T-helper 2 cell treated with Interferon-gamma antibody and Interleukin-4, amounts not matched to agents 5 μg/mL and 100 μg/mL, for 36 hours (primary cell): Measurements from ENCODE around the gene FBXO8.
A peak's percentile ranks its signal among the peaks of the same experiment; 100 is the strongest.

Experiments used
- DNase-seq: peaks from one replicate; pipeline ENCODE4 v3.0.0; 2021; ENCODE audit warnings: low spot score
- H3K27ac Mint-ChIP-seq: one replicate; pipeline ENCODE4 v1.8.0; 2021; ENCODE audit warnings: mild to moderate bottlenecking, mixed read lengths
- H3K27me3 Mint-ChIP-seq: one replicate; pipeline ENCODE4 v1.8.0; 2021; ENCODE audit warnings: low read depth, mixed read lengths
- H3K36me3 Mint-ChIP-seq: one replicate; pipeline ENCODE4 v1.8.0; 2021; ENCODE audit warnings: low read depth, mixed read lengths
- H3K4me1 Mint-ChIP-seq: one replicate; pipeline ENCODE4 v1.8.0; 2021; ENCODE audit warnings: low read depth, mixed read lengths
- H3K4me3 Mint-ChIP-seq: one replicate; pipeline ENCODE4 v1.8.0; 2022; ENCODE audit warnings: mild to moderate bottlenecking, moderate library complexity, mixed read lengths
- H3K9me3 Mint-ChIP-seq: one replicate; pipeline ENCODE4 v1.8.0; 2021; ENCODE audit warnings: mixed read lengths

Gene FBXO8

DNA sequence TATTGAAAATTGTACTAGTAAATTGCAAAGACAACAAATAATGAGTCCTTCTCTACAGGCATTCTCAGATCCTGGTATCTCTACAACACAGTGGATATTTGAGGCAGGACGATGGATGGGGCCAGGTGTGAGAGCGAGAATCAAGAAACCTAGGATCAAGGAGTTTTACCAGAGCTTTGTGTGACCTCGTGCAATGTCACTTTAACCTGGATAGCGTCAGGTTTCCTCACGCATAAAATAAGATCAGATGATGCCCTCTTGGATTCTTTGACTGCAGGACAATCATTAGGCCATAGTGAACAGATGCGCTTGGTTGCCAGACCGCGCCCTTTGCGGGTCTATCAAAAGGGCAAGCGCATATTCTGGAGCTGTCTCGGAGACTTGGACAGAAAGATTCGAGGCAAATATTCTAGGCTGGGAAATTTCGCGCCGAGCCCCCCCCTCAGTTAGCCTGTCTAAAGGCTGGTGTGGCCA is 66.6 kb downstream of the FBXO8 start:
- Mint-ChIP-seq H3K4me1 (peaks cover 23% of the 10 kb centered on the region), H3K27me3 (peaks cover 88% of the 10 kb centered on the region), H3K4me3 (no peak overlapping the region), H3K27ac (no peak overlapping the region), H3K9me3 (no peaks in the 10 kb centered on the region), H3K36me3 (no peaks in the 10 kb centered on the region)
- no peak for DNase-seq

DNA sequence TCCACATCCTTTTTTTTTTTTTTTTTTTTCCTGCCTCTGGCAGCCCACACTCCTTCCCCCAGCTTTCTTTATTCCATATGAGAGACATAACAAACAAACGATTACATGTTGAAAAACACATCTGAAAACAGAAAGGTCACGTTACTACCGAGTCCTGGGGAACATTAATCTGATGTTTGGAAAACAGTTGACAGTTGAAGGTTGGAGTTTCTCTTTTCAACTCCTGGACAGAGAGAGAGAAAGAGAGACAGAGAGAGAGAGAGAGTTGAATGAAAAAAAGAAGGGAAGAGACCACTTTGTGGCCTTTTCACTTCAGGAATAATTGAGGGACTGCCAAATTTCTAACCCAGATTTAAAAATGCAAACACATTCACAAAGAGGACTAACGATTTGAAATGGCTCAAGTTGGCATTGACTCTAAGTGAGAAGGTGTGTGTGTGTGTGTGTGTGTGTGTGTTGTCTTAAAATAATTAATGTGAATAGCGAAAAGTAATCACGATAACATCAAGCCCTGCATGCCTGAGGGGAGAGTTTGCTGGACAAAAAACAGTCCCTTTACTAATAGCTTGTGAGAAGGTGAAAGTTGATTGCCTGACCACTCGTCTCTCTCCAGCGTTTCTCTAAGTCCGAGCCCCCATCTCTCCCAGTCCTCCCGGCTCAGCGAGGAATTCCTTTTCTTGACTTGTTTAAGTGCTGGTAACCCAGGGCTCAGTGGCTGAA is 67.3 kb downstream of the FBXO8 start:
- no peaks in the 10 kb centered on the region for H3K36me3 Mint-ChIP-seq
- H3K27ac Mint-ChIP-seq, result no peak overlapping the region
- no peak for DNase-seq
- H3K9me3 Mint-ChIP-seq, result no peaks in the 10 kb centered on the region
- peaks cover 28% of the 10 kb centered on the region for H3K4me1 Mint-ChIP-seq
- no peak overlapping the region for H3K4me3 Mint-ChIP-seq
- peaks cover 90% of the 10 kb centered on the region for H3K27me3 Mint-ChIP-seq

DNA sequence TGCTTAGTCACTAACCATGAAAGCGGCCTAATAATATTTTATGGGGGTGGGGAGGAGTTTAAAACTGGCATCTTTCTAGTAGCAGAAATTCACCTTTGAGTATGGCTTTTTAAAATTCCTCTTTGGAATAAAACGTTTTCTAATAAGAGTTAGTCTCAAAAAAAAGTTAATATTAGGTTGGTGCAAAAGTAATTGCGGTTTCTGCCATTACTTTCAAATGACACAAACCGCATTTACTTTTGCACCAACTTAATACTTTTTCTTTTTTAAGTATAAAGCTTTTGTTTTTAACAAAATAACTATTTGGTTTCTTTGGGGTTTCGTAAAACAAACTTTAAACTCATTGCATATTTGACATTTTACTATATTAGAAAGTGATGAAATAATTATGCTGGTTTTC is 68.4 kb downstream of the FBXO8 start:
- Mint-ChIP-seq H3K4me1 (peaks cover 28% of the 10 kb centered on the region), H3K9me3 (no peaks in the 10 kb centered on the region), H3K4me3 (no peak overlapping the region), H3K27ac (no peak overlapping the region), H3K36me3 (no peaks in the 10 kb centered on the region), H3K27me3 (peaks cover 96% of the 10 kb centered on the region)
- no peak for DNase-seq

DNA sequence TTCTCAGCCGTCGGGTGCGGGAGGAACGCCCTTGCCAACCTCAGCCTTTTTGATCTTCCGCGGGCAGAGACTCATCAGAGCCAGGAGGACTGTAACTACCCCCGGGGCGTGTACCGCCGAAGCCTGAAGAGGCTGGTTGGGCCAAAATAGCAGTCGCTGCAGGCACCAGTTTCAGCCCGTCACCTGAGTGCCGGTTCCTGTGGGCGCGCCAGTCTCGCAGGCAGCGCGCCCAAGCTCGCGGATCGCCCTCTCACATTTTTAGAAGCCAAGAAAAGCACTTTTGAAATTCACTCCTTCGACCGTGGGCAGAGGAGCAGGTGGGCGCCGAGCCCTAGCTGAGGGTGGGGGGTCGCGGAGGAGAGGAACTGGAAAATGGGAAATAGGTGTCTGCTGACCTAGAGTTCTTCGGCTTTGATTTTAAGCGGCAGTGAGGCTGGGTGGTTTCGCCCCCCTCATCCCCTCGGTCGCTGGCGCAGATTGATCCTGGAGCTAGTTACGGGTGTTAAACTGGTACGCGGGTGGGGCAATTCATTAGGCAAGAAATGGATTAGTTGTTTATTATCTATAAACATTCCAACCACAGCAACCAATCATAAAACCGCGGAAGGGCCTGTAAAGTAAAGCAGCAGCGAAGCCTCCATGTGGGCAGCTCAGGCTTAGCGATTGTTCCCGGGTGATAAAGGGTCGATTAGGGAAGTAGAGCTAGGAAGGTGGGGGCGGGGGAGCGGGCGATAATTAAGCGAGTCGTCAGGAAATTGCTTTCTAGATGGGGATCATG is 69.2 kb downstream of the FBXO8 start:
- Mint-ChIP-seq H3K4me1 (peaks cover 28% of the 10 kb centered on the region), H3K27ac (no peak overlapping the region), H3K4me3 (peak overlapping the region; percentile 3), H3K36me3 (no peaks in the 10 kb centered on the region), H3K9me3 (no peaks in the 10 kb centered on the region), H3K27me3 (peaks cover 96% of the 10 kb centered on the region)
- DNase-seq, result no peak

DNA sequence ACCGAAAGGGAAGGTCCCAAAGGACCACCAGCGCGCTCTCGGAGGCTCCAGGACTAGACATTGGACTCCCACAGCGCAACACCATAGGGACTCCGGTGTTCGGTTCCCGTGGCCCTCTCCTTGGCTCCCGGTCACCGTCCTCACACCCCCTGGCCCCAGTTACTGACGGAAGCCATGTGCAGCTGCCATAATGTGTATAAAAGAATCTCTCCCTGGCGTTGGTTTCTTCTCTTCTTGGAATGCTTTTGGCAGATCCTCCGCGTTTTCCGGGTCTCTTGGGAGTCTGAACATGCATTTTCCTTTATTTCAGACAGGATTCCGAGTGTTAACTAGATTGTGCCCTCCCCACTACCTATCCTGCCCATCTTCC is 69.8 kb downstream of the FBXO8 start:
- Mint-ChIP-seq H3K4me1 (peaks cover 28% of the 10 kb centered on the region), H3K36me3 (no peaks in the 10 kb centered on the region), H3K27ac (no peak overlapping the region), H3K9me3 (no peaks in the 10 kb centered on the region), H3K4me3 (peak overlapping the region; percentile 3), H3K27me3 (peaks cover 96% of the 10 kb centered on the region)
- DNase-seq, result no peak

DNA sequence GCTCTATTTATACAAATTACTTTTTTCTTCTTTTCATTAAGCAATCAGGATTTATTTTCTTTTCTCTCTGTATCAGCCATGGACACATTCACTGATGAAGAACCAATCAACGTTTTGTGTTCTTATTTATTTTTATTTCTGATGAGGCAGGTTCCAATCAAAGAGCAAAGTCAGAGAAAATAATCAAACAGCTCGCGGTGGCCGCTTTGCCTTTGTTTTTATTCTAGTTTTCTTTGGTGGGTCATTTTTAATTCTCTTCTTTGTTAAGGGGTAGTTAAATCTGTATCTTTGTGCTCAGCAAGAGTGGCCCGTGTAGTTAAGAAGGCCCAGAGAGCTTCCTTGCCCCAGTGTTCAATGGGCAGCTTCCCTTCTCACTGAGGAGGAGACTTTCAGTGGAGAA is 71.4 kb downstream of the FBXO8 start:
- Mint-ChIP-seq H3K27ac (no peak overlapping the region), H3K36me3 (no peaks in the 10 kb centered on the region), H3K9me3 (no peaks in the 10 kb centered on the region), H3K27me3 (peaks cover 89% of the 10 kb centered on the region), H3K4me1 (peaks cover 17% of the 10 kb centered on the region), H3K4me3 (peak overlapping the region; percentile 27)
- DNase-seq, result no peak

DNA sequence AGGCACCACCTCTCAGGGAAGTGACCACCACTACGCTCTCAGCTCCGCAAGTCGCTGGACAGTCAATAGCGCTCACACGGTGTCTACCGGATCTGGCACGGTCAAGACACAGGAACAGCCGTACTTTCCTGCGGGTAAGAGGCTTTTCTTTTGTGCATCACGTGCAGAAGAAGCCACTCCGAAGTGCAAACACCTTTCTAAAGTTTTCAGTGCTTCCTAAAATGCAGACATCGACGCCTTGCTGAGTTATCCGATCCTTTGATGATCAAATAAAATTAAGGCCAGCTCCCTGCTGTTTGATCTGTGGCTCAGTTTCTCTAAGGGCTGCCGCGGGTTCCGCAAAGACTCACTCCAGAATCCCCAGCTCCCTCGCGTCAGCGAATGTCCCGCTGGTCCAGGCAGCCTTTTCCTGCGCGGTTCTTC is 71.8 kb downstream of the FBXO8 start:
- Mint-ChIP-seq H3K4me1 (peaks cover 16% of the 10 kb centered on the region), H3K4me3 (peak overlapping the region; percentile 27), H3K27ac (no peak overlapping the region), H3K9me3 (no peaks in the 10 kb centered on the region), H3K27me3 (peaks cover 84% of the 10 kb centered on the region), H3K36me3 (no peaks in the 10 kb centered on the region)
- no peak for DNase-seq

DNA sequence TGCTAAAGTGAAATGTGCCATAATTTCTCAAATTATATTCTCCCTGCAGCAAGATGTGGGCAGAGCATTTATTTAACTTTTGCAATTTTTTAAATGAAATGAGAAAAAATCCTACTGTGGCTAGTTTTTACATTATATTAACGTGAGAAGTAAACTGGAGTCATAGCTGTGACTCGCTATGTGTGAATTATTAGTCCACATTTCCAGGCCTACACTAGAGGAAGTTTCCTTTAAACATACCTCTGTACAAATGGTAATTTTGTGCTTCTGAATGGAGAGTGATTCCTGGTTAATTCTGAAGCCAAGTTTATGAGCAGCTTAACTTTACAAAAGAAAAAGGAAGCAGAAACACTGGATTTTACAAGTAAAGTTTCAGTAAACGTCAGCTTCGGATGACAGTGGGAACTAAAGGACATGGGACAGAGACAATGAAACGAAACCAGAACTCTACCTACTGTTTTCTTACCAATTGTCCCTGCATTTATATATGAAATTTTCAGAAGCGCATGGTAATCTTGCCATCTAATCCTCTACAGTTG is 72.4 kb downstream of the FBXO8 start:
- Mint-ChIP-seq H3K27me3 (peaks cover 82% of the 10 kb centered on the region), H3K36me3 (no peaks in the 10 kb centered on the region), H3K4me1 (peaks cover 13% of the 10 kb centered on the region), H3K27ac (no peak overlapping the region), H3K4me3 (no peak overlapping the region), H3K9me3 (no peaks in the 10 kb centered on the region)
- DNase-seq, result no peak

DNA sequence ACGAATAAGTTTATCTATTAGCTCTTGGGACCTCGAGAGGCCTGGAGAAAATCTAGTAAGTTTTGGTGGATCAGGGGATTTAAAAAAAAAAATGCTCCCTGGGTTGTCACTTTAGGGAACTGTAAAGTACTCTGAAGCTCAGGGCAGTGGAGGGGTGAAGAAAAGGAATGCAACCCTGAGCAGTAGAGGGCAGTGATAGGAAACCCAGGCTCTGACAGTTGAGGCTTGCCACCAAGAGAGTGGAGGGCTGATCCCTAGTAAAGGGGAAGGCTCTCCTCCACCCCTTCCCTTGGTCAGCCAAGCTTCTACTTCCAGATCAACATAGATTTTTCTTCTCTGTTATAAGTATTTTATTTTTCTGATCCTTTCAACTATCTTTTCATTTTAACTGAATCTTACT is 73.1 kb downstream of the FBXO8 start:
- Mint-ChIP-seq H3K36me3 (no peaks in the 10 kb centered on the region), H3K4me1 (peaks cover 13% of the 10 kb centered on the region), H3K27me3 (peaks cover 76% of the 10 kb centered on the region), H3K4me3 (no peak overlapping the region), H3K9me3 (no peaks in the 10 kb centered on the region), H3K27ac (no peak overlapping the region)
- no peak for DNase-seq

DNA sequence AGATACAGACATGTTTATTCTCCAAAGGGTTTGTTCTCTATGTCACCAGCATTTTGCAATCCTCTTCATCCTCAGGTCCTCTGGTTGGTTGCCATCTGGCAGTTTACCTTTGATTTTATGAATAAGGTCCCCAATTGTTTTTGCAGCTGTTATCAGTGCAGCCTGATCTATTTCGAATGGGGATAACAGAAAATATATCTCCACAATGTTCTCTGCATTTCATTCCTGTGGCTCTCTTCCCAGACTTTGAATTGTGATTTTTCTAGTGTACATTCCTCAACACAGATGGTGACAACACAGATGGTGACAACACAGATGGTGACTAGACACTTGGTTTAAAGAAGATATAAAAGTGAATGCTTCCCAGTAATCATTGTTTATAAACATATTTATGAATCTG is 74.1 kb downstream of the FBXO8 start:
- H3K9me3 Mint-ChIP-seq, result no peaks in the 10 kb centered on the region
- peaks cover 68% of the 10 kb centered on the region for H3K27me3 Mint-ChIP-seq
- H3K27ac Mint-ChIP-seq, result no peak overlapping the region
- no peak overlapping the region for H3K4me3 Mint-ChIP-seq
- no peaks in the 10 kb centered on the region for H3K36me3 Mint-ChIP-seq
- H3K4me1 Mint-ChIP-seq, result peaks cover 13% of the 10 kb centered on the region
- DNase-seq, result no peak

DNA sequence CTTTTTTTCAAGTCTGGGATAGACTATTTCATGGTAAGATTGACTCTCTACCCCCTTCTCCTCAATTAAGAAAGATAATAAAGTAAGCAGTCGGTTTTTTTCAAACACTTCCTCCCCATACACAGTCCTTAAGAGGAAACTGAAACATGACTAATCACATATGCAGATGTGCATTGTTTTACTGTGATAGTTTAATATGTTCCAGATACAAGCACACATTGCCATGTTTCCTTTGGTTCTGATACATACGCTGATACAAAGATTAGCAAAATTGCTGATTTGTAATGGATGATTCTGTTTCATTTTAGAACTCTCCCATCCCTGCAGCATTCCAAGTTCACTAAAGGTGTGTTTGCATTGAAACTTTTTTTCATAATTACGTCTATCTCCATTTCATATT is 76.1 kb downstream of the FBXO8 start:
- H3K27ac Mint-ChIP-seq, result no peak overlapping the region
- DNase-seq, result no peak
- no peaks in the 10 kb centered on the region for H3K9me3 Mint-ChIP-seq
- peaks cover 7% of the 10 kb centered on the region for H3K4me1 Mint-ChIP-seq
- H3K27me3 Mint-ChIP-seq, result peaks cover 48% of the 10 kb centered on the region
- no peaks in the 10 kb centered on the region for H3K36me3 Mint-ChIP-seq
- no peak overlapping the region for H3K4me3 Mint-ChIP-seq

DNA sequence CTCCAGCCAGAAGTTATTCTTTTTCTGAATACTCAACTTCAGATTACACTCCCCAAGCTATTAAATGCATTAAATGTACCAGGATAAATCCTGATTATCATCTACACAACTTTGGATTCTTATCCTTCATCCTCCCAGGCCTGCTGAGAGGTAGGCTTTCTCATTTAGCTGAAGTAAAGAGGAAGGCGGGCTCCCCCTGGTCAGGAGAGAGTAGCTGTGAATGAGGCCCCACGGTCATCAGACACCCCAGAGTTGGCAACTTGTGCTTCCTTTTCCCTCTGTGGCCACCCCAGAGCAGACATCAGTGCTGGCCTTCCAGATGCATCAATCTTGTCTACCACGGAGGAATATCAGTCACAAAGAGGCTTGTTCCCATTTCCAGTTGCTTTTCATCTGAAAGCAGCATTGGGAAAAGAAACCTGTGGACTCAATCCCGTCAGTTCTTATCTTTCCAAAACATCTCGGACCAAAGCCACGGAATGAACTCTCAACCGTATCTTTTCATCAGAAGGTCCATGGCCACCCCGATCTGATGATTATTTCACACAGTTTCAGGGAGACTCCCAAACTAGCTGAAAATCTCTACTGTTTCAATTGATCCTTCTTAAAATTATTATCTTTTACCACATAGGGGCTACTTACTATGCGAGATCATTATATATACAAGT is 79.2 kb downstream of the FBXO8 start:
- Mint-ChIP-seq H3K27ac (no peak overlapping the region), H3K36me3 (no peaks in the 10 kb centered on the region), H3K4me1 (no peaks in the 10 kb centered on the region), H3K9me3 (no peaks in the 10 kb centered on the region), H3K27me3 (peaks cover 22% of the 10 kb centered on the region), H3K4me3 (no peak overlapping the region)
- no peak for DNase-seq

DNA sequence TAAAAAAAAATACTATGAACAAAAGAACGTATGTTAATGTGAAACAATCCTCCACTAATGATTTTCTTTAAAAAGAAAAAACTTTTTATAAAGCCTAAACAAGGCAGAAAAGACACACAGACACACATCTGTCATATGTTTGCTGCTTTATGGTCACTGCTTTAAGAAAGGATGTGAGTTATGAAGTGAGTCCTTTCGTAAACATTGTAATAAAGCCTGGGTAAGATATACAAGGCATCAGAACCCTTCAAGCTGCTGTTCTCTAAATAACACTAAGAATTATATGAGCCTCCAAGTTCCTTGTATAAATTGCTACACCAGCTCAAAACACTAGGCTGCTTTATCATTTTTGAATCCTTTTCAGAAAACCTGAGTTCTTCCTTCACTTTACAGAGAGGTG is 81.6 kb downstream of the FBXO8 start:
- H3K4me3 Mint-ChIP-seq, result no peak overlapping the region
- H3K27ac Mint-ChIP-seq, result no peak overlapping the region
- H3K4me1 Mint-ChIP-seq, result no peaks in the 10 kb centered on the region
- peaks cover 7% of the 10 kb centered on the region for H3K27me3 Mint-ChIP-seq
- no peaks in the 10 kb centered on the region for H3K36me3 Mint-ChIP-seq
- no peaks in the 10 kb centered on the region for H3K9me3 Mint-ChIP-seq
- DNase-seq, result no peak

DNA sequence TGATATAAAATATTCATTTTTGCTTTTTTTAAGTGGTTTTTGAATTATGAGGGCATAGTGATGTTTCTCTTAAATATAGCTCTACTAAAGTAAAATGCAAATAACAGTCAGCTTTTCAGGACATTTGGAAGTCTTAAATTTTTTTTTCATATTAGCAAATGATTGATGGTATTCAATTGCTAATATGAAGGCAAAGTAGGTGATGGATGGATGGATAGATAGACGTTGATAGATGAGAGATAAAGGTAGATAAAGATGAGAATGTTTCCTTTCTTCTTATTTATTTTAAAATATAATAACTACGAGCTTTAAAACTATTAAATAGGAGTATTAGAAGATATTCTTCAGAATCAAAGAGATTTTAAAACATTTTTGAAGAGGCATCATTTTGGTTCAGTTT is 83.7 kb downstream of the FBXO8 start:
- H3K9me3 Mint-ChIP-seq, result no peaks in the 10 kb centered on the region
- H3K36me3 Mint-ChIP-seq, result no peaks in the 10 kb centered on the region
- no peak overlapping the region for H3K27ac Mint-ChIP-seq

More for the DNA sequence above, 83.7 kb downstream of the FBXO8 start:
- no peak for DNase-seq
- no peak overlapping the region for H3K4me3 Mint-ChIP-seq
- H3K27me3 Mint-ChIP-seq, result peaks cover 6% of the 10 kb centered on the region
- H3K4me1 Mint-ChIP-seq, result no peaks in the 10 kb centered on the region
